Gastrocnemius medialis (tissue), 4 donors: ENCODE data around the gene AJUBA.

ENCODE experiments used
- CTCF ChIP-seq, 5 experiments: fragments of 450-650 bp in 3 of 5; fragments of 200-600 bp in 2 of 5; sonication (generic) in 2 of 5; IDR thresholded peaks in 4 of 5; conservative IDR thresholded peaks in 1 of 5; 1 replicate in 4 of 5; 2 replicates in 1 of 5; pipeline ENCODE4 v1.5.1; 2016 to 2019; ENCODE audit warnings: antibody characterized with exemption in 5 of 5, mild to moderate bottlenecking in 3 of 5, moderate library complexity in 3 of 5
- POLR2A ChIP-seq, 2 donors: fragments of 450-650 bp; IDR thresholded peaks; one replicate each; pipeline ENCODE4 v1.6.1; 2017; ENCODE audit warnings: antibody characterized with exemption in 2 of 2, mild to moderate bottlenecking in 2 of 2, moderate library complexity in 2 of 2

- TF ChIP-seq CTCF (IDR thresholded peaks at IDR 0.05 in 4 of 5, conservative IDR thresholded peaks at IDR 0.05 in 1 of 5) (peak; percentile 49 to 65 (median 63)), POLR2A (IDR thresholded peaks at IDR 0.05) (no peak)
These were observed 8.9 kb downstream of the AJUBA start for GRCh38 chr14:22973217-22974032.
